Large intestine (tissue), 3 donors: ENCODE data around the gene QSOX1. TPM values are rescaled to one million over a fixed set of nuclear protein-coding genes. Genes with fewer than 3 reads are reported as not detected.
A peak's percentile ranks its signal among the peaks of the same experiment; 100 is the strongest.

Experiments
- DNase-seq, 2 donors: peaks; one replicate each; pipeline versions ENCODE4 v3.0.0 to v3.0.0-alpha.2; 2013
- H3K27ac ChIP-seq: one replicate; pipeline ENCODE4 v1.5.1; 2013; ENCODE audit warnings: low read length
- H3K27me3 ChIP-seq: 2 replicates; pipeline ENCODE4 v1.6.1; 2013; ENCODE audit warnings: low read length; ENCODE audit not compliant: control insufficient read depth, insufficient read depth
- H3K36me3 ChIP-seq: 2 replicates; pipeline ENCODE4 v1.6.1; 2013; ENCODE audit warnings: low read length; ENCODE audit not compliant: control insufficient read depth, insufficient read depth
- H3K4me1 ChIP-seq: one replicate; pipeline ENCODE4 v1.6.1; 2013; ENCODE audit warnings: low read length; ENCODE audit not compliant: control insufficient read depth, insufficient read depth
- H3K4me3 ChIP-seq: one replicate; pipeline ENCODE4 v1.5.1; 2013; ENCODE audit warnings: low read length
- H3K9me3 ChIP-seq: one replicate; pipeline ENCODE4 v1.6.1; 2013; ENCODE audit warnings: mild to moderate bottlenecking, low read depth, low read length, moderate library complexity; ENCODE audit not compliant: control insufficient read depth
- WGBS: methylation state at CpG from one replicate; pipeline ENCODE4 v1.1.5; 2013; ENCODE audit warnings: low lambda C conversion rate; ENCODE audit not compliant: insufficient coverage; 5-methylcytosine and 5-hydroxymethylcytosine counted together
- polyA plus RNA-seq: library from polyadenylated mRNA; unstranded; fragments of 120-200 nt; gene quantifications from one replicate; pipeline ENCODE4 v1.2.1, GENCODE V29; 2013

Gene QSOX1
- polyA plus RNA-seq, 1 donor = 43.3 TPM

DNA sequence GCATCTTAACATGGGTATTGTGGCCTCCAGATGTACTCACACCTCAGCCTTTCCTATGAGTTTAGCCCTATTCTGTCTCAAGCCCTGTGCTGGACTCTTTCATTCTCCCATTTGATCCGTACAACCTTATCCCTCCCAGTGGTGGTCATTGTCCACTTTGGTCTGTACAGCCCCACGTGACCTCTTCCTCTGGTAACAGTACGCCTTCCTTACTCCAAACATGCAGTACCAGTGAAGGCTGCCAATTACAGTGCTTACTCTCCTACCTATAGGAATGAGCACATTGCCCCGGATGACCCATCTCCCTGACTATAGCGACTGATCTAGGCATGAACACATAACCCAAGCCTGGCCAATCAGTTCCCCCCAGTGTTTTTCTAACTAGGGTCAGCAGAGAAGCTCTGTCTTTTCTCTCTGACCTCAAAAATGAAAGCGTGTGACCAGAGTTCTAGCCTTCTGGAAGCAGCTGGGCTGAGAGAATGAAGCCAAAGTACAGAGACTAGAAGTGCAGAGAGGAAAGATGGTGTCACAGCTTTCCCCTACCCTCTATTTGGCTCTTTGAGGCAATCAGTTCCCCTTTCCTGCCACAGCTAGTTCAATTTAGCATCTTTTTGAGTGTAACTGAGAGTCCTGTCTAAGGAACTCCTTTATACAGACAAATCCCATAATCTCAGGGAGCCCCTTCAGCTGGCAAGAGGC lies 9.9 kb upstream of the QSOX1 start:
- no CpG with 5 or more reads among the region's 6 CpGs for WGBS
- no peaks in the 10 kb centered on the region for H3K9me3 ChIP-seq

DNA sequence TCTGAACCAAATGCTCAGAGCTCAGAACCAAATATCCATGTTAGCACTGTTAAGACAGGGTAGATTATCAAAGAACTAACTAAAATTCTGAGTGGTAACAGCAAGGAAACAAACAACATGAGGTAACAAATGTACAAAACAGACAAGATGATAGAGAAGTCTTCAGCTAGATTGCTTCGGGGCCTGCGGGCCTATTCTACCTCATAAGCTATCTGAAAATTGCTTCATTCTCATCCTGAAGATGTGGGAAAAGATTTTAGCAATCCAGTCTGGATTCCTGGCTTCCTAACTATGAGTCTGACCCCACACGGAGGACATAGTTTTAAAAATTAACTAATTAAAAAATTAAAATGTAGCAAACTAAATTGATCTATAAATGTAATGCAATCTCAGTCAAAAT lies 9.2 kb upstream of the QSOX1 start:
- DNase-seq = no peak
- Histone ChIP-seq H3K36me3 (no peaks in the 10 kb centered on the region), H3K27ac (no peak overlapping the region), H3K9me3 (no peaks in the 10 kb centered on the region), H3K27me3 (peaks cover 11% of the 10 kb centered on the region), H3K4me1 (no peaks in the 10 kb centered on the region), H3K4me3 (no peak overlapping the region)
- no CpG with 5 or more reads among the region's 3 CpGs for WGBS

More for the DNA sequence above, 9.9 kb upstream of the QSOX1 start:
- Histone ChIP-seq H3K27me3 (peaks cover 11% of the 10 kb centered on the region), H3K4me3 (no peak overlapping the region), H3K27ac (no peak overlapping the region), H3K4me1 (no peaks in the 10 kb centered on the region), H3K36me3 (no peaks in the 10 kb centered on the region)
- no peak for DNase-seq

DNA sequence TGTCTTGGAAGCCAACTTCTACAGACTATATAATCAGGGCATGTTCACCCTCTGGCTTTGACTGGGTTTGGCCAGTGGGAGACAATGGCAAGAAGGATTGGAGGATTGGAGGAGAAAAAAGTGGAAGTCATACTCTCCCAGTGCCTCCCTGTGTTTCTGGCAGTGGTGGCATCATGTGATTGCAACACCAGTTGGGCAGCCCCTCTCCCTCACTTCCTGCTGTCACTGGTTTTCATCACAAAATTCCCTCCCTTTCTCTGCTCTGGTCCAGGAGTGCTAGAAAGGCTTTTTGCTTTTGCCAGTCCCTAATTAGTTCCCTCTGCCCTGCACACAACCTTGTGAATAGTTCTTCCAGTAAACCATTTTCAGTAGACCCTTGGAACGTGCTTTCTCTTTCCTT lies 3.7 kb upstream of the QSOX1 start:
- no peak overlapping the region for H3K4me3 ChIP-seq
- peaks cover 31% of the 10 kb centered on the region for H3K27me3 ChIP-seq
- peaks cover 5% of the 10 kb centered on the region for H3K4me1 ChIP-seq
- no peak overlapping the region for H3K27ac ChIP-seq
- no peak for DNase-seq
- H3K36me3 ChIP-seq = no peaks in the 10 kb centered on the region
- 89% methylated on average over 1 of the region's 1 CpG for WGBS
- H3K9me3 ChIP-seq = no peaks in the 10 kb centered on the region

DNA sequence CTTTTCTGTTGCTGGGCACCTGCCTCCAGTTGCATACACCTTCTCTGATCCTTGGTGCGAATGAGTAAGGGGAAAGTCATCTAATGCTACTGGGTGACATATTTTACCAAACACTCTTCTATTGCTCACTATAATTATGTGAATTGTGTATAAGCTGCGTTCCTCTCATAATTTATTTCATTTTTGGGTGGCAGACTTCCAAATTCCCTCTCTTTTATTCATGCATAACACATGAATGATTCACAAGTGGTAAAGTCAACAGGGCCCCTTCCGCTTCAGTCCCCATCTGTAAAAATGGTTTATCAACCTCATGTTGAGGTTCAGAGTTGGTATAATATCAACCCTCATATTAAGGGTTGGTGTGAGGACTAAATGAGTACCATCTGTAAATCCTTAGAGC lies 3.2 kb upstream of the QSOX1 start:
- Histone ChIP-seq H3K9me3 (no peaks in the 10 kb centered on the region), H3K4me3 (no peak overlapping the region), H3K27ac (no peak overlapping the region), H3K27me3 (peaks cover 31% of the 10 kb centered on the region), H3K4me1 (peaks cover 5% of the 10 kb centered on the region), H3K36me3 (no peaks in the 10 kb centered on the region)
- DNase-seq = no peak
- 100% methylated on average over 1 of the region's 3 CpGs for WGBS

- DNase-seq = no peak
- Histone ChIP-seq H3K27ac (no peak overlapping the region), H3K4me3 (no peak overlapping the region), H3K27me3 (peaks cover 31% of the 10 kb centered on the region), H3K4me1 (peaks cover 10% of the 10 kb centered on the region), H3K9me3 (no peaks in the 10 kb centered on the region), H3K36me3 (no peaks in the 10 kb centered on the region)
- no CpG with 5 or more reads among the region's 6 CpGs for WGBS
Observed at GRCh38 chr1:180152588-180152987, 2.1 kb upstream of the QSOX1 start.

DNA sequence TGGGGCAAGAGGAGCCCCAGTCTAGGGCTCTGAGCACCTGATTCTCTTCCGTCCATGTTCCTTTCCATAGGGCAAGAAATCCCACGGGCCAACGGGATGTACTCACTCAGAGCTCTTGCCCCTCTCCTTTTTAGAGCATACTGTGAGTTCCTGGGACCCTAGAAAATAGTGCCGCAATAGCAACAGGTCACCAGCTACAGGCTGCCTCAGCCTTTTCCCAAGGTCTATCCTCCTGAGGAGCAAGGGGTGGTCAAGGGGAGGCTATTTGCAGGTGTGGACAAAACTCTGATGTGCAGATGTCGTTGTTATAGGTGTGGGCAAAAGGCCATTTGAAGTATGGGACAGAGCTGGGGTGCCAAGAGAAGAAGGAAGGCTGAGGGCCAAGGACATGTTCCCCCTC lies 1.6 kb upstream of the QSOX1 start:
- no peaks in the 10 kb centered on the region for H3K9me3 ChIP-seq
- H3K4me1 ChIP-seq = peaks cover 12% of the 10 kb centered on the region
- WGBS = no CpG with 5 or more reads among the region's 5 CpGs

DNA sequence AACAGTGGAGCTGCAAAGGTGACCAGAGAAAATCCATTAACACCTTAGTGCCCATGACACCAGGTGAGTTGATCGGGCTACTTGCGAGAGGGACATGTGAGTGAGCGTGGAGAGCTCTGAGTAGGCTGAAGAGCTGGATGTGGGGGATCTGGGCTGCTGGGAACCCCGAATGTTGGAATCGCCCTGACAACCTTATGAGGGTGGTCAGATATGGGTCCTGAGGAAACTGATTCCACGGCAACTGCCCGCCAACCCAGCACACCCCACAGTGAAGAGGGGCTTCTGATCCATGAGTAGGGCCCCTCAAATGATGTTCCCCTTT lies 705 bp upstream of the QSOX1 start:
- H3K4me1 ChIP-seq = peaks cover 21% of the 10 kb centered on the region
- no peak for DNase-seq
- WGBS = no CpG with 5 or more reads among the region's 7 CpGs

More for the DNA sequence above, 1.6 kb upstream of the QSOX1 start:
- no peaks in the 10 kb centered on the region for H3K36me3 ChIP-seq
- no peak for DNase-seq
- no peak overlapping the region for H3K27ac ChIP-seq
- H3K27me3 ChIP-seq = peaks cover 31% of the 10 kb centered on the region
- H3K4me3 ChIP-seq = no peak overlapping the region

GRCh38 chr1:180155182-180155682 lies 563 bp downstream of the QSOX1 start:
- no peak overlapping the region for H3K27ac ChIP-seq
- peaks cover 26% of the 10 kb centered on the region for H3K4me1 ChIP-seq
- no peaks in the 10 kb centered on the region for H3K9me3 ChIP-seq
- peak overlapping the region; percentile 56 for H3K4me3 ChIP-seq
- no peaks in the 10 kb centered on the region for H3K36me3 ChIP-seq
- WGBS = 0% methylated on average over 1 of the region's 29 CpGs
- peaks cover 27% of the 10 kb centered on the region for H3K27me3 ChIP-seq
- peak in 1 of 2 donors; percentile 34 for DNase-seq

More for the DNA sequence above, 705 bp upstream of the QSOX1 start:
- no peaks in the 10 kb centered on the region for H3K9me3 ChIP-seq
- H3K27ac ChIP-seq = peak overlapping the region; percentile 53
- peak overlapping the region; percentile 81 for H3K4me3 ChIP-seq
- peaks cover 31% of the 10 kb centered on the region for H3K27me3 ChIP-seq
- no peaks in the 10 kb centered on the region for H3K36me3 ChIP-seq

DNA sequence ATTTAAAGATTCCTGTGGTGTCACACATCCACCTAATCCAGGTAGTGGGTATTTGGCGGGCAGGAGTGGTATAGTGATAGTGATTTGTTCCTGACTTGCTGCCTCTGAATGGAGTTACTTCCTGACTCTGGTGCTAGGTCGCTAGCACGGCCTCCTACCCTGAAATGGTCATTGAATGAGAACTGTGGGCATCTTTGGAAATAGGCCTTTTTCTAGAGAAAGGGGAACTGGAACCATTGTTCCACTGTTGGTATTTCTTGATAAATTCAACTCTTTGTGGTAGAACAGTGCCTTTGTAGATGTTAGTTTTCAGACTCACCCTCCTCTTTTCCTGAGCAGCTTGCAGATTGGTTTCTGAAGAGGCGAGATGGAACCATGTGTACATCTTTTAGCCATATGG lies 1.5 kb downstream of the QSOX1 start:
- no peak overlapping the region for H3K4me3 ChIP-seq
- H3K4me1 ChIP-seq = peaks cover 26% of the 10 kb centered on the region
- peaks cover 20% of the 10 kb centered on the region for H3K27me3 ChIP-seq
- no peaks in the 10 kb centered on the region for H3K9me3 ChIP-seq
- H3K36me3 ChIP-seq = no peaks in the 10 kb centered on the region
- no peak overlapping the region for H3K27ac ChIP-seq
- no peak for DNase-seq
- no CpG with 5 or more reads among the region's 4 CpGs for WGBS

- H3K9me3 ChIP-seq = no peaks in the 10 kb centered on the region
- no peak overlapping the region for H3K4me3 ChIP-seq
- no peak overlapping the region for H3K27ac ChIP-seq
- H3K4me1 ChIP-seq = peaks cover 26% of the 10 kb centered on the region
- H3K36me3 ChIP-seq = no peaks in the 10 kb centered on the region
- DNase-seq = no peak
- peaks cover 18% of the 10 kb centered on the region for H3K27me3 ChIP-seq
- WGBS = no CpG with 5 or more reads among the region's 2 CpGs
Observed at GRCh38 chr1:180156631-180157091, 2.0 kb downstream of the QSOX1 start.

DNA sequence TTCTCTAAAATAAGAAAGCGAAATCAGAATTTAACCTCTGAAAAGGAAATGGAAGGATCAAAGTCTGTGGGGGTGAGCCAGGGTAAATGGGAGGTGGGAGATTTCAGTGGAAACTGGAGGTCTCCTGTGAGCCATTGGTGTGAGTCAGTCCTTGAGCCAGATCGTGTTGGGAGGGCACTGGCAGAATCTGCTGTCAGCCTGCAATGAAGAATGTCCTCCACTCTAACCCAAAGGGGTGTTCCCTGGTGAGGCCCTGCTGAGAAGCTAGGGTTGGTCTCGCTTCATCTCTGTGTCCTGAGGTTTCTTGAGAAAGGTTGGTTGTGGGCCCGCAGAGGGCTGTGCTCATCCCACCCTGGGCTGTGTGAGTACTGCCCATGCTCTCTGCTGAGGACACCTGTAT lies 2.4 kb downstream of the QSOX1 start:
- Histone ChIP-seq H3K27me3 (peaks cover 18% of the 10 kb centered on the region), H3K36me3 (no peaks in the 10 kb centered on the region), H3K4me3 (no peak overlapping the region), H3K9me3 (no peaks in the 10 kb centered on the region), H3K4me1 (peaks cover 26% of the 10 kb centered on the region), H3K27ac (peak overlapping the region; percentile 10)
- DNase-seq = no peak
- WGBS = no CpG with 5 or more reads among the region's 4 CpGs
